Measurements from ENCODE around the gene ZSCAN30.

ZSCAN30 gene

DNA sequence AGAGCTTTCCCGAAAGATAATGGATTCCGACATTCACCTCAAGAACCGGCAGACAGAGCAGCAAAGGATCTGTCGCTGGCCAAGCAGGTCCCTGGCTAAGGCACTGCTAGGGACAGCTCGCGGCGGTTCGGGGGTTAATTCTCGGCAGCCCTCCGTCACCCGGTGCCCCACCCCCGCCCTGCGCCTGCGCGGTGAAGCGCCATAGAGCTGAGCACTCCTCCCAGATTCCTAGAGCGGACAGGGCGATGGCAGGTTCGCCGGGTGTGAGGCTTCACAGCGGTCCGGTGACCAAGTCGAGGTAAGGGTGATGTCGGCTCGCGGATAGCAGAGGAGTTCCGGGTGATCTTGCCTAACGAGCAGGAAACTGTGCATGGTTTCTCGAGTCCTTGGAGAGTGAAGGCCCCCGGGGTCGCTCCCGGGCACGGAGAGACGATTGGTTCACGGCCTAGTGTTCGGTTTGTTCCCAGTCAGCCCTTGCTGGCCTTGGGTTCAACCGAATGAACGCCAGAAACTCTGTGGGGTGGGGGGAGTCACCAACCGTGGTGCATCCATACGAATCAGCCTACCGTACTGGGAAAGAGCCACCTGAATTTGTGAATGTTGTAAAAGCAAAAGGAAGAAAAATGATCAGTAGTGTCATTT lies at the start of gene ZSCAN30:
TSS of gene ZSCAN30 (minus strand) at position 136 of the 642 bp plus-strand sequence. CDS start 25,877 bp downstream, outside the sequence.
- peak; percentile 90 to 98 (median 93) for DNase-seq (ENCODE audit: low read depth in 2 of 3, low spot score in 1 of 3)

DNA sequence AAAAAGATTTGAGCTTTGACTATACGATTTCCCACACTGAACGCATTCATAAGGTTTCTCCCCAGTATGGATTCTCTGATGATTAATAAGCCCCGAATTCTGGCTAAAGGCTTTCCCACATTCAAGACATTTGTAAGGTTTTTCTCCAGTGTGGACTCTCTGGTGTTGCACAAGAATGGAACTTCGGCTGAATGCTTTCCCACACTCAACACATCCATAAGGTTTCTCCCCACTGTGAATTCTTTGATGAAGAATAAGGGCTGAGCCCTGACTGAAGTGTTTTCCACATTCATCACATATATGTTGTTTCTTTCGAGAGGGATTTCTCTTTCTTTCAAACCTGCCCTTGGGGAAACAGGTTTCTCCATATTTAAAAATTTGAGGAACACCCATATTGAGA lies 47.3 kb upstream of the ZSCAN30 start:
- DNase-seq (ENCODE audit: low read depth in 2 of 3, low spot score in 1 of 3), result no peak

DNA sequence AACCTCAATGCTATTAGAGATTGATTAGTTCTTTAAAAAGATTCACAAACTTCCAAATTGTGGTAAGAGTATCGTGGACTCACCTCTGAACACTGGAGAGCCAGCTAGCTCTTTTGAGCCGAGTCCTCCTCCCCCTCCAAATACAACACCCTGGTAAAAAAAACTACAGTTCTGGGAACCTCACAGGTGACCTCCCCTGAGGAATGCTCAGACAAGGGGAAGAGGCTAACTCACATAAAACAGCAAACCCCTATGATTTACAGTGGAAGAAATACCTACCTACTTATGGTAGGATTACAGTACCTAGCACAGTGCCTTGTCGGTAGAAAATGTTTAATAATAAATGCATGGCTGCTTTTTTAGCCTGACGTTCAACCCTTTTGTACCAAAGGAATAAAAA lies 45.8 kb upstream of the ZSCAN30 start:
- DNase-seq (ENCODE audit: low read depth in 2 of 3, low spot score in 1 of 3), result no peak

DNA sequence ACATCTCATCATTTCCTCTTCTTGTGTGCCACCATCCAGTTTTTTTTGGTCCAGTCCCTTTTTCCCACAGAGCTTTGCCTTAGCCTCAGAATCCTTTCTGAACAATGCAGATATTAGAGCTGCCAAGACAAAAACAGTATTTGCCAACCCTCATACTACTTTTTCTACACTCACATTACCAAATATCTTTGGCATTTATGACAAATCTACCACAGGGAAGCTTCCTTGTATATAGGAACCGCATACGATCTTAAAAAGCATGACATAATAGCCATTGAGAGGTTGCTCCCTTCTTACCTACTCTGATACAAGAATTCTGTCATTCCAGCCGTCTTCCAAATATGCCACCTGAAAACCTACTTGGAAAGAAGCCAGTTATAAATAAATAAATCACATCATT lies 44.8 kb upstream of the ZSCAN30 start:
- no peak for DNase-seq (ENCODE audit: low read depth in 2 of 3, low spot score in 1 of 3)

DNA sequence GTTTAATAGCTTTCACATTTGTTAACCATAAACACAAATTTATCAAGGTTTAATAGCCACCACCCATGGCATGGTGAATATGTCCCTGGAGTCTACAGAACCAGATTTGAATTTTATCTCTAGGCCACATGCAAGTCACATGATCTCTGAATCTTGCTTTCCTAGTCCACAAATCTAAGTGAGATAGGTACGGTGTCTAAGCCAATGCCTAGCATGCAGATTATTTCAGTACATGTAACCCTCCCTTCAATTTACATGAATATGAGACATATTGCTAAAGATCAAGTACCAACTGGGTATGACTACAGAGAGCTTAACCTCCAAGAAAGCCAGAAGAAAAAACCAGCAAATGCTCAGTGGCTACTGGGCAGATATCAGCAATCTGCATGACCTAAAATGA lies 44.2 kb upstream of the ZSCAN30 start:
- DNase-seq (ENCODE audit: low read depth in 2 of 3, low spot score in 1 of 3), result no peak

DNA sequence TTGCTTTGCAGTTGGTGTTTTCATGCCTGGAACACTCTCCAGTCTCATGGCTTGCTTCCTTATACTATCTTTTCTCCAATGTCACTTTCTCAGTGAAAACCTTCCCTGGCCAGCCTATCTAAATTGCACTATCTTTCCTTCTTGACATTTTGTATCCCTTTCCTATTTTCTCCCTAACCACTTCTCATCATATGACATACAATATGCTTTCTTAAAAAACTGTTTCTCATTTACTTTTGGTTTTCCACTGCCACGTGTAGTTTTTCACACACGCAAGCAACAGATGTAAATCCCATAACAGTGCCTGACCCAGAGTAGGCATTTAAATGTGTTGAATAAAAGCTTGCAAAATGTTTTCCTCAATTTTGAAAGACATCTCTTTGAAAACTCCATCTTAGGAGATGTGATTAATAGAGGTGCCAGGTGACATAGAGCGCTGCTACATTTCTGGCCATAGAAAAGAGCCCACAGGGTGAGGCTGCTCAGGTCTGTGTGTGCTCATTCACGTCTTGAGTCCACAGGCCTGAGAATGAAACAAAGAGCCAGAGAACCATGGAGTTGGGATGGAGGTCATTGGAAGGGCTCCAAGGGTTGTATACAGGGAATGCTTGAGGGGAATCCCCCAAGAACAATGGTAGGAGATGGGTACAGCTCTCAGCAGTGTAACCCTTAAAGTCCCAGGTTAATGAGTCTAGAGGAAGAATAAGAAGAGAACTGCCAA lies 41.5 kb upstream of the ZSCAN30 start:
- no peak for DNase-seq (ENCODE audit: low read depth in 2 of 3, low spot score in 1 of 3)

DNA sequence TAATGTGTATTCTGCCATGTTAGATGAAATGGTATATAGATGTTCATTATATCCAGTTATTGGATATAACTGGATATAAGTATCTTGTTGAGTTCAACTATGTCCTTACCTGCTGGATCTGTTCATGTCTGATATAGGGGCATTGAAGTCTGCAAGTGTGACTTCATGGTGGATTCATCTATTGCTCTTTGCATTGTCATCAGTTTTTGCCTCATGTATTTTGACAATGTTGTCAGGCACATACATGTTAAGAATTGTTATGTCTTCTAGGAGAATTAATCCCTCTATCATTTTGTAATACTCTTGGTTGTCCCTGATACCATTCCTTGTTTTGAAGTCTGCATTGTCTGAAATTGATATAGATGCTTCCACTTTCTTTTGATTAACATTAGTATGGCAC lies 38.8 kb upstream of the ZSCAN30 start:
- no peak for DNase-seq (ENCODE audit: low read depth in 2 of 3, low spot score in 1 of 3)

DNA sequence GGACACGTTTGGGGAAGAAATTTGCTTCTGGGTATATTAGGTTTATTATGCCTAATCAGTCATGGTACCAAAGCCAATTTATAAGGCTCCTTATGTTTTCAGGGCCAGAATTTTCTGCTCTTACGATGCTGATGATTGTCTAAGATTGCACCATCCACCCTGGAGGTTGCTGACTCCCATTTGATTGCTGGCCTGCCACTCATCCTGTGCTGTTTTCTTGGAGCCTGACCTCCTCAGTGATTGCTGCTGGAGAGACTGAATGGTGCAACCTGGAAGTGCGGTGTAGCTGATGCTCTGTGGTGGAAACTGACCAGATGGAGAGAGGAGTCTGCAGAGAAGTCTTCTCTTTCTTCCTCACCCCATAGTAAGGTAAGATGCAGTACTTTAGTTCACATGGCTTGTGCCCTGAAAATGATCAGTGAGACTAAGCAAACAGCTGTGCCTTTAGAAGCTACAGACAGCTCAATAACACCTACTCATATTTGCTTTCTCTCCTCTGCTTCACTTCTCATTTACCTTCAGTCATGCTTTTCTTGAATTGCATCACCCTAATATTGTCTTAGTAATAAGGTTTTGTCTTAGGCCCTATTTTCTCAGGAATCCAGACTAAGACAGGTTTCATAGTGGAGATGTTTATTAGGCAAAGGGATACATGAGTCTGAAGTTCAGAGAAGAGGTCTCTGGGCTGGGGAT lies 36.8 kb upstream of the ZSCAN30 start:
- no peak for DNase-seq (ENCODE audit: low read depth in 2 of 3, low spot score in 1 of 3)

DNA sequence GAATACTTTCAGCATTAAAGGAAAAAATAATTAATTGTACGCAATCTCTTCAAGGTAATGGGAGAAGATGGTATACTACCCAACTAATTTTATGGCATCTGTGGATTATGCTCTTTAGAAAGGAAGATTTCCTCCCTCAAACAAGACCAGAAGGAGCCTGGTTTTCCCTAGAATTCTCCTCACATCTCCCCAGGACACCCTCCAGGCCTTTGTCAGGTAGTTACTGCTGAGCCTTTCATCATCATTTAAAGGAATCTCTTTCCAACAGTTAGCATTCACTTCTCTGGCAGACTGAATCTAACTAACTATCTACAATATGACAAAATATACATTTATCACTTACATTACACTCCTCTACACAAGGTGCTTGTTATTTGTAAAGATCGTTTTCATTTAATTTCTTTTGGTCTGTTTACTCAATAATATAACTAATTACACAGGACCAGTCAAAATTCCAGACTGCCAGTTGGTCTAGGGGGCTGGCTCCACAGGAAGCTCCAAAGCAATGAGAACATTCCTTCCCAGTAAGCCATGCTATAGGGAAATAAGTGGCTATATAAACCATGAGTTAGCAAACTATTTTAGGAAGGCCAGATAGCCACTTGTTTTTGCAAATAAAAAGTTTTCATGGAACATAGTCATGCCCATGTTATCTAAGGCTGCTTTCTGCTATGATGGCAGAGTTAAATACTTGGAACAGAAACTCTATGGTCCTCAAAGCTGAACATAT lies 35.1 kb upstream of the ZSCAN30 start:
- no peak for DNase-seq (ENCODE audit: low read depth in 2 of 3, low spot score in 1 of 3)

DNA sequence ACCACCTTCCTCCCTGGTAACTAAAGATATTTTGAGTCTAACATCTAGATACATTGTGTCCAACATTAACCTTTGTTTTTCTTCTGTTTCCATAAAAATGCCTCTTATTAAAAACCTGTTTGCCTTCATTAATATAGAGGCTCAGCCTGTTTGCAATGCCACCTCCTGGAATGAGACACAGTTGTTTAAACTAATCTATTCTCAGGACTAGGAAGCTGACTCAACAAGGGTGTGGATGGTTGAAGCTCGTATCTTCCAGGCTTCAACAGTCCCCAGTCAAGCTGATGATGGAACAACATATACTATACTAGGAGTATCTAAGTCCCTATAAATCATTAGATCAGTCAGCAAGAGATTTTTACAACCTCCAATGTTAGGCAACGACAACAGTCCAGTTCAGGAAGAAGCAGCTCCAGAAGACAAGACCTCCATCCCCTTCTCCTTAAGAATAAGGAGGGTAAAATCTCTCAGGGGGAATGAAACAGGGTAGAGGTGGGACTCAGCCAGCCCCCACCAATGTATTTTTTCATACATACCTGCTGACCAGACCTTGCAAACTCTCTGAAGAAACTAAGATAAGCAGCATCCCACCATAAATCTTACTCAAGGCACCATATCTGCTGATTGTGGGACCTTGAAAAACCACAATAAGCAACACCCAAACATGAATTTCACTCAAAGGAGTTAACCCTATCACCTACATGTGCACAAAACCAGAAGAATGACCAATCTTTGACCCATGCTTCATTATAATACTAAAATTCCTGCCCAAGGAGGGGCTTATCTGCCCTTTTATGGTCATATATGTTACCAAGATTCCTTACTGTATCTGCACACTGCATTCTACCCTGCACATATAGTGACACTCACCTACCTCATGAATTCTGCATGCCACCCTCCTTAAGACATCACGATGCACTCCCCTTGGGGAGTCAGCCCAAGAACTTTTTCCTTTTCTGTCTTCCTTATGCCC lies 32.7 kb upstream of the ZSCAN30 start:
- DNase-seq (ENCODE audit: low read depth in 2 of 3, low spot score in 1 of 3), result no peak

DNA sequence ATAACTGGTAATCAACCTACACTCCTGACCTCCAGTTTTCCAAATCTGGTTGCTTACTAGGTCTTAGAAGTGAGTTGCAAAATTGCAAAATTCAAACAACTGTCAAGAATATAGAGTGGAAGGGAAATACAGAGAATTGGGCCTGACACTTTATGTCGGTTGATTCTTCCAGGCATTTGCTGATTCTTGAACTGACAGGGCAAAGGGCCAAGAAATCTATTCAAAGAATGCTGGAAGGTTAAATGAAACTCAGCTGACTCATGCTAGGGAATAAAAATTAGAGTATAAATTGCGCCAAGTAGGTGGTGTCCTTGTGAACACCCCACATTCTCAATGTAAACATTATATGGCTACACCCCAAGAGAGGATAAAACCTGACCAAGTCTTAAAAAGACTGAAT lies 21.5 kb upstream of the ZSCAN30 start:
- DNase-seq (ENCODE audit: low read depth in 2 of 3, low spot score in 1 of 3), result no peak

DNA sequence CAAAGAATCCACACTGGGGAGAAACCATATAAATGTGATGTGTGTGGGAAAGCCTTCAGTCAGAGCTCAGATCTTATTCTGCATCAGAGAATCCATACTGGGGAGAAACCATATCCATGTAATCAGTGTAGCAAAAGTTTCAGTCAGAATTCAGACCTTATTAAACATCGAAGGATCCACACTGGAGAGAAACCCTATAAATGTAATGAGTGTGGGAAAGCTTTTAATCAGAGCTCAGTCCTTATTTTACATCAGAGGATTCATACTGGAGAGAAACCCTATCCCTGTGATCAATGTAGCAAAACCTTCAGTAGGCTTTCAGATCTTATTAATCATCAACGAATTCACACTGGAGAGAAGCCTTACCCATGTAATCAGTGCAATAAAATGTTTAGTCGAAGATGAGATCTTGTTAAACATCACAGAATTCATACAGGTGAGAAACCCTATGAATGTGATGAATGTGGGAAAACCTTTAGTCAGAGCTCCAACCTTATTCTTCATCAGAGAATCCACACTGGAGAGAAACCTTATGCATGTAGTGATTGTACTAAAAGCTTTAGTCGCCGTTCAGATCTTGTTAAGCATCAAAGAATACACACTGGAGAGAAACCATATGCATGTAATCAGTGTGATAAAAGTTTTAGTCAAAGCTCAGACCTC lies 16.7 kb upstream of the ZSCAN30 start:
- no peak for DNase-seq (ENCODE audit: low read depth in 2 of 3, low spot score in 1 of 3)

DNA sequence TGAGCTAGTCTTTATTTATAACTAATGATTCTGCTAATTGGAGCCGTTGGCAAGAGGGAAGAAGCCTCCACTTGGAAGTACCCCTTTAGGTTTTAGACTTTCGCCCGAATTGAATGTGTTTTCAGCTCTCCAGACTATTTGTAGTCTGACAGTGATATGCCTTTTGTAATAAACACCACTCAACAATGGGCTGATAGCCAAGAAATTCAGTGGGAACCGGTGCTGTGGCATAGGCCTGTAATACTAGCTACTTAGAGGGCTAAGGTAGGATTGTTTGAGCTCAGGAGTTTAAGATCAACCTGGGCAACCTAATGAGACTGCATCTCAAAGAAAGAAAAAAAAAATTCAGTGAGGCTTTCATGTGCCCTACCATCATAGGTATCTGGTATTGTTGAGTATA lies 13.6 kb upstream of the ZSCAN30 start:
- DNase-seq (ENCODE audit: low read depth in 2 of 3, low spot score in 1 of 3), result no peak

DNA sequence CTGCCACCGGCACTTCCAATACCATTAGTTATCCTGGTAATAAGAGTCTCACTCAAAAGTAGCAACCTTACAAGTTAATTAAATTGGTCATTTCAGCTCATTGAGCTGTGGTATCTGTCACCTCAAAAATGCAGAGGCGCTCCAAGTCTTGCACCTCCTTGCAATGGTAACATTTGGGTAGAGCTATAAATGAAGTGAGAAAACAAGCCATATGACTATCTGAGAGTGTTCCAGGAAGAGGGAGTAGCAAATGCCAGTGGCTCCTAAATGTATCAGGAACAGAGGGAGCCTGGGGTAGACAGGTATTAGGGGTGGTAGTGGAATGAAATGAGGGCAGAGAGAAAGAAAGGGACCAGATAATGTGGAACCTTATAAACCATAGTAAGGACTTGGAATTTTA lies 6.0 kb upstream of the ZSCAN30 start:
- no peak for DNase-seq (ENCODE audit: low read depth in 2 of 3, low spot score in 1 of 3)

DNA sequence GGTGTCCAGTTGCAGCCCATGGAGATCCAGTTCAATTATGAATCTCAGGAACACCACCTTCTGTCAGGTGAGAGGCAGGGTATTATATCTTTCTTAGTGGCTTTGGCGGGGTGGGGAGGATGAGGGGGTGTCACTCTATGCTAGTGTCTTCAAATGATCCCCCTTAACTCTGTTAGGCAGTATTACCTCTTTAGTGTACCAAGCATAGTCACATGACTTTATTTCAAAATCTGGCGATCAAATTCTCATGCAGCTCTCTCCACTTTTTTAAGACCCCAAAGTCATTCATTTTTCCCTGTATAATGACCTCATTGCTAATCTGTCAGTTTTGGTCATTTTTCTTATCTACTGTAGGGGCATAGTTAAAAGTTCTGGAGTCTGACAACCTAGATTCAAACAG lies 1.1 kb upstream of the ZSCAN30 start:
- no peak for DNase-seq (ENCODE audit: low read depth in 2 of 3, low spot score in 1 of 3)

DNA sequence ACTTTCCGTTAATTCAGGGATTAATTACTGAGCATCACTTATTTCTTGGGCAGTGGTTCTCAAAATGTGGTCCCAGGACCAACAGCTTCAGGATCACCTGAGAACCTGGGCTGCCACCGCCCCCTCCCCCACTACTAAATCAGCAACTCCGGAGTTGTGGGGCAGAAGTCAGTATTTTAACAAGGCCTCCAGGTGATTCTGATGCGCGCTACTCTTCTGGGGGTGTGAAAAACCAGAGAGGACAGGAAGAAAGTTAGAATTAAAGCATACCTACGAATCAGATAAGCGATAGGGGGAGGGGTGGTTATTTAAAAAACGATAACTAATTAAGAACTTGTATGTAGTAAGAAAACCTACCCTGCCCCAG lies 319 bp downstream of the ZSCAN30 start:
- DNase-seq (ENCODE audit: low read depth in 2 of 3, low spot score in 1 of 3), result no peak

DNA sequence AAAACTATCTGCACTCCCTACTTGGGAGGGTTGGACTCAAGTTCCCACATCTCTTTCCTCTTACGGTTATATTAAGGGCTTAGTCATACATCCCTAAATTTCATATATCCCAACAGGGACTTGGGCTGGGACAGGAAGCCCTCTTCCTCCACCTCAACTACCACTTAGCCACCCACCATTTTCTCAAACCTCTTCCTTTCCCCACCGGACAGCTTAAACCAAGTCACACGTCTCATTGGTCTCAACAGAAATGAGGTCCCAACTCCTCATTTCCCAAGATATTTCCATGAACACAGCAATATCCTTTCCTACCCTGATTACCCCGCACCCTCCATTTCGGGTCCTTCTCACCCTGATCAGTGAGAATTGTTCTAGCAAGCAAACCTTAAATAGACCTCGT lies 736 bp downstream of the ZSCAN30 start:
- no peak for DNase-seq (ENCODE audit: low read depth in 2 of 3, low spot score in 1 of 3)

DNA sequence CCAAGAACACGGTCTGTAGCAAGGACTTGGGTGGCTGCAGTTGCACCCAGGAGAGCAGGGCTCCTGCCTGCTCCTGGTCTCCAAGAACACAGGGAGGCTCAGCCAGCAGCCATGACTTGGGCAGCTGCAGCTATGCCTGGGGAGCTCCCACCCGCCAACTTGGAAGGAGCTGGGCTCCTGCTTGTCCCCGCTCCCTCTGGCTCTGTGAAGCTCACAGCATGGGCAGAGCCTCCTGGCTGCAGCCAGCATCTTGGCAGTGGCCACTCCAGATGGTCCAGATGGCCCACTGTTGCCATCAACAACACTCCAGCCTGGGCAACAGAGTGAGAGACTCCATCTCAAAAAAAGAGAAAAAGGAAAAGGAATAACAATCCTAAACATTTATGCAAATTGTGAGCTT lies 5.2 kb downstream of the ZSCAN30 start:
- no peak for DNase-seq (ENCODE audit: low read depth in 2 of 3, low spot score in 1 of 3)

DNA sequence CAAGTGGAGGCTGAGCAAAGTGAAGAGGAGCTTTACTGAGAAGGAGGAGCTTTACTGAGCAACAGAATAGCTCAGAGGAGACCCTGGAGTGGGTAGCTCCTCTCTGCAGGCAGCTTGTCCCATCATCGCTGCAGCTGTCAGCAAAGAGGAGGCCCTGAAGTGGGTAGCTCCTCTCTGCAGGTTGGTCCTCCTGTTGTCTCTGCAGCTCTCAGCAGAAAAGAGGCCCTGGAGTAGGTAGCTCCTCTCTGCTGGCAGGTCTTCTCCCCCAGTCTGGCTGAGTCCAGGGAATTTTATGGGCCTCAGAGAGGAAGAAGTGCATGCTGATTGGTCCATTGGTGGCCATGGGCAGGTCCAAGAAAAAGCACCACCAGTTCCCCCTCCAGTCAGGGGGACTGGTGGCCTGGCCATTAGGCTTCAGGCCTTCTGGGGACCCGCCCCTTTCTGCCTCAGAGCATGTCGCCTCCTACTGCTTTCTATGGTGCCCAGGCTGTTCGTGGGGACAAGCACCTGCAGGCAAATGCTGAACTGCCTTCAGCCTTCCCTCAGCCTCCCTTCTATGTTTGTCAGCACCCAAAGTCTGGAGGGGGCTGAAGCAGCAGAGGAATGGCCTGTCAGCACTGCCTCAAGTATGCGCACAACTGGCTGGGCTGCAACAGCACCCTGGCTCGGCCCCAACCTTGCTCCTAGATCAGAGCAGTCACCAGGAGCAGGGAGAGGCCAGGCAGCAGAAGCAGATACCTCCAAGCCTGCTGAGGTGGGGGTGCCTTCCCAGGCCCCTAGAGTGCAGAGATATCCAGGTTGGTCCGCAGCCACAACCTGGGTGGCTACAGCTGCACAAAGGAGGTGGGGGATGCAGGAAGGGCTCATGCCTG lies 5.9 kb downstream of the ZSCAN30 start:
- no peak for DNase-seq (ENCODE audit: low read depth in 2 of 3, low spot score in 1 of 3)

Measured in stimulated activated CD4-positive, alpha-beta T cell treated with anti-CD3 and anti-CD28 coated beads, Interleukin-12 subunit alpha, Interleukin-12 subunit beta, amount 100 ng/mL, for 48 hours (primary cell).